ENCODE results near the gene ZNF783. TPM values are rescaled to one million over a fixed set of nuclear protein-coding genes. Genes with fewer than 3 reads are reported as not detected.
"Not testable (repeated sequence)": the region's sequence is repeated elsewhere in the genome, so short reads cannot be mapped to it uniquely, and the experiment has no call there.

The ZNF783 gene
- total RNA-seq, 1 donor from 2014 or later: 15.3 TPM

GRCh38 chr7:149266451-149266850, 4.5 kb downstream of the ZNF783 start:
- Mint-ChIP-seq H3K27me3 (ENCODE audit: low read depth) (no peaks in the 10 kb centered on the region), H3K9me3 (no peaks in the 10 kb centered on the region), H3K4me1 (peaks cover 11% of the 10 kb centered on the region), H3K36me3 (ENCODE audit: low read depth) (peaks cover 17% of the 10 kb centered on the region), H3K27ac (ENCODE audit: unreplicated experiment) (no peak overlapping the region), H3K4me3 (no peak overlapping the region)
- TF ChIP-seq CTCF (conservative IDR thresholded peaks at IDR 0.05): no peak
- no peak for DNase-seq (ENCODE audit: low read depth, low spot score)

GRCh38 chr7:149267733-149268132, 5.7 kb downstream of the ZNF783 start:
- TF ChIP-seq CTCF (conservative IDR thresholded peaks at IDR 0.05): no peak
- Mint-ChIP-seq H3K27me3 (ENCODE audit: low read depth) (no peaks in the 10 kb centered on the region), H3K4me3 (no peak overlapping the region), H3K9me3 (no peaks in the 10 kb centered on the region), H3K36me3 (ENCODE audit: low read depth) (peaks cover 17% of the 10 kb centered on the region), H3K4me1 (peaks cover 9% of the 10 kb centered on the region), H3K27ac (ENCODE audit: unreplicated experiment) (no peak overlapping the region)
- DNase-seq (ENCODE audit: low read depth, low spot score): no peak

GRCh38 chr7:149274424-149274823, 12.4 kb downstream of the ZNF783 start:
- not testable (repeated sequence) for H3K27ac Mint-ChIP-seq (ENCODE audit: unreplicated experiment); H3K4me3 Mint-ChIP-seq; DNase-seq (ENCODE audit: low read depth, low spot score); H3K27me3 Mint-ChIP-seq (ENCODE audit: low read depth); H3K4me1 Mint-ChIP-seq; H3K9me3 Mint-ChIP-seq
- H3K36me3 Mint-ChIP-seq (ENCODE audit: low read depth): peaks cover 26% of the 10 kb centered on the region

- DNase-seq (ENCODE audit: low read depth, low spot score): no peak
- H3K27ac Mint-ChIP-seq (ENCODE audit: unreplicated experiment): no peak overlapping the region
These were observed 15.9 kb downstream of the ZNF783 start for GRCh38 chr7:149277871-149278270.

GRCh38 chr7:149278396-149278795, 16.4 kb downstream of the ZNF783 start:
- TF ChIP-seq CTCF (conservative IDR thresholded peaks at IDR 0.05): no peak
- Mint-ChIP-seq H3K4me3 (no peak overlapping the region), H3K27ac (ENCODE audit: unreplicated experiment) (no peak overlapping the region), H3K36me3 (ENCODE audit: low read depth) (peaks cover 27% of the 10 kb centered on the region), H3K27me3 (ENCODE audit: low read depth) (no peaks in the 10 kb centered on the region), H3K4me1 (no peaks in the 10 kb centered on the region), H3K9me3 (peaks cover 7% of the 10 kb centered on the region)
- no peak for DNase-seq (ENCODE audit: low read depth, low spot score)

More at GRCh38 chr7:149277871-149278270, 15.9 kb downstream of the ZNF783 start:
- no peak for TF ChIP-seq CTCF (conservative IDR thresholded peaks at IDR 0.05)
- Mint-ChIP-seq H3K4me3 (no peak overlapping the region), H3K9me3 (peaks cover 7% of the 10 kb centered on the region), H3K4me1 (no peaks in the 10 kb centered on the region), H3K27me3 (ENCODE audit: low read depth) (no peaks in the 10 kb centered on the region), H3K36me3 (ENCODE audit: low read depth) (peaks cover 32% of the 10 kb centered on the region)

GRCh38 chr7:149279111-149279743, 17.2 kb downstream of the ZNF783 start:
- no peak for DNase-seq (ENCODE audit: low read depth, low spot score)
- peaks cover 22% of the 10 kb centered on the region for H3K36me3 Mint-ChIP-seq (ENCODE audit: low read depth)
- no peak overlapping the region for H3K27ac Mint-ChIP-seq (ENCODE audit: unreplicated experiment)
- peaks cover 4% of the 10 kb centered on the region for H3K9me3 Mint-ChIP-seq
- no peaks in the 10 kb centered on the region for H3K4me1 Mint-ChIP-seq
- no peaks in the 10 kb centered on the region for H3K27me3 Mint-ChIP-seq (ENCODE audit: low read depth)
- no peak overlapping the region for H3K4me3 Mint-ChIP-seq
- TF ChIP-seq CTCF (conservative IDR thresholded peaks at IDR 0.05): no peak

All from neural crest cell (in vitro differentiated cells).